Measurements from ENCODE around the gene SMIM3. TPM values are rescaled to one million over a fixed set of nuclear protein-coding genes. Genes with fewer than 3 reads are reported as not detected.
"Not testable (repeated sequence)": the region's sequence is repeated elsewhere in the genome, so short reads cannot be mapped to it uniquely, and the experiment has no call there.

The SMIM3 gene
- total and polyA plus RNA-seq, 10 of the 15 experiments (the other 5 are each of a cell fraction or from before 2014, with no cell fraction given): 1.0 to 14.3 (median 7.7) TPM

- FAIRE-seq (no peak), DNase-seq (ENCODE audit: low read depth, low spot score) (no peak), ATAC-seq (no peak)
- ChIA-PET POLR2A (no interaction called here), RAD21 (ENCODE audit: unreplicated experiment) (no interaction called here), SMC1A (ENCODE audit: uncharacterized antibody, unreplicated experiment) (no interaction called here), CTCF (no interaction called here)
- Histone ChIP-seq H3K4me3 (no peak overlapping the region), H3K27ac (ENCODE audit: control insufficient read depth, insufficient read depth) (no peak overlapping the region), H3K9me3 (replicated peaks; ENCODE audit: control insufficient read depth, insufficient read depth, low read length) (peaks cover 1% of the 10 kb centered on the region; the same call in 2 of the 3 replicates), H3K9ac (ENCODE audit: control insufficient read depth, insufficient read depth, low read length) (no peak overlapping the region), H3K79me2 (ENCODE audit: control insufficient read depth, insufficient read depth, low read length) (no peaks in the 10 kb centered on the region), H3K36me3 (ENCODE audit: control insufficient read depth in 2 of 2, insufficient read depth in 2 of 2, low read length in 1 of 2) (no peaks in the 10 kb centered on the region), H2AFZ (ENCODE audit: control insufficient read depth, low read depth, low read length) (no peak overlapping the region), H3K27me3 (replicated peaks in 1 of 2; ENCODE audit: control insufficient read depth in 2 of 2, insufficient read depth in 2 of 2, low read length in 1 of 2) (no peaks in the 10 kb centered on the region), H3K4me2 (ENCODE audit: control insufficient read depth, insufficient read depth) (no peak overlapping the region), H3K4me1 (ENCODE audit: control insufficient read depth, insufficient read depth, low read length) (no peaks in the 10 kb centered on the region), H4K20me1 (ENCODE audit: control insufficient read depth, insufficient read depth) (no peaks in the 10 kb centered on the region)
- 26% methylated on average over 5 of the region's 5 CpGs for WGBS (ENCODE audit: insufficient coverage, insufficient replicate concordance, low lambda C conversion rate, missing lambda C conversion rate)
- in situ Hi-C loops (cut with MboI) (no loop called here), intact Hi-C loops (cut with micrococcal nuclease; ENCODE audit: unreplicated experiment) (no loop called here)
- no peak for TF ChIP-seq PRDM15 (CRISPR knock-in tag; IDR thresholded peaks at IDR 0.05)
- BruUV-seq (replicated peaks): no TSS peak
Measured at GRCh38 chr5:150829744-150830143, 51.2 kb downstream of the SMIM3 start.

DNA sequence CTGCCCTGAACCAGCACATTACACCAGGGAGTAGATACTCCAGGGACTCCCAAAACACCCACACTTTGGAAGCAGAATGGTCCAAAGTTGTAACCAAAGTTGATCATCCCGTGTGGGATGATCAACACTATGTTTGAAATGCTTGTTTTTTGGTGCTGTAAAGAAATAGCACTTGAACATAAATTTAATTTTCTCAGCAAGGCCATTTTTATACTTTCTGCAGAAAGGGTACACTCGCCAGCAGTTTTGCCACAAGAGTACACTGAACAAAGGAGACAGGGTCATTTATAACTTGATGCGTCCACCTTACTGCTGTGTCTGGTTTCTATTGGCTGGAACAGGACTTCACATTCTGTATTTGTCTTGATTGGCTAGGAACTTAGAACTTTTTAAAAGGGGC is 53.3 kb downstream of the SMIM3 start:
- in situ Hi-C loops (cut with MboI); H3K4me1 ChIP-seq (ENCODE audit: control insufficient read depth, insufficient read depth, low read length); H3K4me3 ChIP-seq; H2AFZ ChIP-seq (ENCODE audit: control insufficient read depth, low read depth, low read length); H3K9me3 ChIP-seq (replicated peaks; ENCODE audit: control insufficient read depth, insufficient read depth, low read length); DNase-seq (ENCODE audit: low read depth, low spot score); FAIRE-seq; H3K36me3 ChIP-seq (ENCODE audit: control insufficient read depth in 2 of 2, insufficient read depth in 2 of 2, low read length in 1 of 2); H3K79me2 ChIP-seq (ENCODE audit: control insufficient read depth, insufficient read depth, low read length); H4K20me1 ChIP-seq (ENCODE audit: control insufficient read depth, insufficient read depth); SMC1A ChIA-PET (ENCODE audit: uncharacterized antibody, unreplicated experiment); ATAC-seq; H3K27me3 ChIP-seq (replicated peaks in 1 of 2; ENCODE audit: control insufficient read depth in 2 of 2, insufficient read depth in 2 of 2, low read length in 1 of 2); POLR2A ChIA-PET; RAD21 ChIA-PET (ENCODE audit: unreplicated experiment); H3K4me2 ChIP-seq (ENCODE audit: control insufficient read depth, insufficient read depth); BruUV-seq (replicated peaks); H3K9ac ChIP-seq (ENCODE audit: control insufficient read depth, insufficient read depth, low read length); intact Hi-C loops (cut with micrococcal nuclease; ENCODE audit: unreplicated experiment); CTCF ChIA-PET; H3K27ac ChIP-seq (ENCODE audit: control insufficient read depth, insufficient read depth): not testable (repeated sequence)
- 17% methylated on average over 3 of the region's 3 CpGs for WGBS (ENCODE audit: insufficient coverage, insufficient replicate concordance, low lambda C conversion rate, missing lambda C conversion rate)

Data from GM12878 (cell line).